Esophagus mucosa (tissue), 1 donor: Measurements from ENCODE around the gene CAMKV. TPM values are rescaled to one million over a fixed set of nuclear protein-coding genes. Genes with fewer than 3 reads are reported as not detected.

Experiments
- ATAC-seq: fragments of 200-7000 bp; cut with Tn5 transposase; one replicate; pipeline ENCODE4 v1.9.1; 2020
- total RNA-seq: library from RNA; stranded (reverse); gene quantifications from one replicate; pipeline ENCODE4 v1.2.4, GENCODE V29; 2023
- donor health status: DM: yes; HTN: yes; CAD: no.

CAMKV gene
- total RNA-seq, 1 donor from 2014 or later: not detected

DNA sequence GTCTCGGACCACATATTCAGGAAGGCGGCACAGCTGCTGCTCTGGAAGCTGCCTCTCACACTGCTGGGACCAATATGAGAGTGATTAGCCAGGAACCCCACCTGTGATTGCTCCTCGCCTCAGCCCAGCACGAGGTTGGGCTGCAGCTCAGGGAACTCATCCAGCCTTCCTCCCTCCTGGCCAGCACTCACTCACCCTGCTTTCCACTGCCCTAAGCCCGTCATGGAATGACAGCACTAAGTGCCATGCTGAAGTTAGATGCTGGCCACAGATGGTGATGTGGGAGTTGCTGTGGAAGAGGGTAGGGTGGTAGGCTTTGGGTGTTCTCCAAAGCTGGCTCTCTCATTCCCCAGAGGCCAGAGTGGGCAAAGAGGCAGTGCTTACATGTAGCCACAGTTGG, 26.6 kb upstream of the CAMKV start:
- ATAC-seq: no peak

DNA sequence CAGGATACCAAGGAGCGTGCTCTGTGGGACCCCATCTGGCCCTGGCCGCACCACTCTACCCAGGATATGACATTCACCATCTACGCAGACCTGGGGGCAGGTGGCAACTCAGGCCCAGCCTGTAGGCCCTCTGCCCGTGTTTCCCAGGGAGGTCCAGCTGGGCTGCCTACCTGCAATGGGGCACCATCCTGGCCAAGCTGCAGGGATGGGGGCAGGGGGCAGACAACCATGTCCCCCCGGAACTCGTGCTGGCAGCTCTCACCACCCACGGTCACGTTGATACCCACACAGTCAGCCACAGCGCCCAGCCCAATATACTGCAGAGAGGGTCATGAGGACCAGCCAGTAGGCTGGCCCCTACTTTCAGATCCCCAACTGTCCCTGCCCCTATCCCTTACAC, 26.1 kb upstream of the CAMKV start:
- no peak for ATAC-seq

DNA sequence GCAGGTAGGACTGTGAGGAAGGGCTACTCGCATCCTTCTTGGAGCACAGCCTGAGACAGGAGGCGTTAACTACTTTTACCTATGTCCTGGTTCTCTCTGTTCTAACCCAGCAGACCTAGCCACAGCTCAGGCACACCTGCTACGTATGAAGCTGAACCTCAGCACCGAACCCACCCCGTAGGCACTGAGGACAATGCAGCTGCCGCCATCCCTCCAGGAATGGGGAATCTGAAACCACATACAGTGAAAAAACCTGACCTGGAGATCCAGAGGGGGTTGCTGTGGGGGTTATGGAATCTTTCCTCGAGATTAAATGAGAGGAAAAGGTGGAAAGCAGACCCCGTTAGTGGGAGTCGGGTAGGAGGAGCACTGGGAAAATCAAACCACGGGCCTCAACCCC, 19.6 kb upstream of the CAMKV start:
- ATAC-seq: no peak

DNA sequence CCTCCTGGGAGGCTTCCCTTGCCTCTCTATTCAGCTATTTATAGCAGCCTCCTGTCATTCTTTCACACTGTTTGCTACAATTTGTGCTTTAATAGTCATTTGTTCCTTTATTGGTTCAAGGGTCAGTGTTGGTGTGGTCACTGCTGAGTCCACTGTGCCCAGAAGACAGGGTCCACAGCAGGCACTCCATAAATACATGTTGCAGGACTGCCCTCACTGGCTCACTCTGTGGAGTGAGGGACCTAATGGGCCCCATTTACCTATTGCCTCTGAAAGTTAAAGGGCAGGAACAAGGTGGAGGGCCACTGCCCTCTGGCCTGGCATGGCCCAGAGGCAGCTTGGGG, 17.2 kb upstream of the CAMKV start:
- no peak for ATAC-seq

DNA sequence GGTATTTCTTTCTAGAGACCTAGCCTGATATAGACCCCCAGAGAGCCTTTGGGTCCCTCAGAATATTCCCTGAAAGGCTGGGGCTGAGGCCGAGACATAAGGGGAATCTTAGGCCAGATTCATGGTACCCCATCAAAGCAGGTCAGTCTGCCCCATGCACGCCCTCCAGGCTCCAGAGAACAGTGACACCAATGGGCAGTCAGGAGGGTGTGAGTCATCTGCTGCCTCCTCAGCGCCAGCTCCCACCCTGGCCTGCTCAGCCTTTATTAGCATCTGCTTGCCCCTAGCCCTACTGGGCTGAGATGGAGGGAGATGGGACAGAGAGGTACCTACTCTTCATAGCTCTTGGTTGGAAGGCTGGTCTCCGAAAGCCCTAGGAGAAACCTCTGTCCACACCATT, 14.3 kb upstream of the CAMKV start:
- no peak for ATAC-seq

DNA sequence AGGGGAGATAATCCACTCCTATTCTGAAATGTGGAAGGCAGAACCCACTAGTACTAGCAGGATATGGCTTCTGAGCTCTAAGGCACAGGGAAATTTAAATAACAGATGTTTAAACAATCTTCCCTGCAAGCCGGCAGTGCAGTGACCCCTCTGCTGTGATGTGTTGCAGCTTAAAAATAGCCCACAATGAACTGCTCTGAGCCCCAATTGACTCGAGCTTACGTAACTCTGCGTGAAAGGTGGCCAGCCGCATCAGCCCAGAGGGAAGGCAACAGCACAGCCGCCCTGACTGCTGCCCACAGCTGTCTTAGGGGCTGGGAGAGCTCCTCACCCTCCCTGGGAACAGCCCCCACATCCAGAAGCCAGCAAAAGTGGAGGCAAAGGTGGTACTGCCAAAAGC, 12.5 kb upstream of the CAMKV start:
- ATAC-seq: no peak

DNA sequence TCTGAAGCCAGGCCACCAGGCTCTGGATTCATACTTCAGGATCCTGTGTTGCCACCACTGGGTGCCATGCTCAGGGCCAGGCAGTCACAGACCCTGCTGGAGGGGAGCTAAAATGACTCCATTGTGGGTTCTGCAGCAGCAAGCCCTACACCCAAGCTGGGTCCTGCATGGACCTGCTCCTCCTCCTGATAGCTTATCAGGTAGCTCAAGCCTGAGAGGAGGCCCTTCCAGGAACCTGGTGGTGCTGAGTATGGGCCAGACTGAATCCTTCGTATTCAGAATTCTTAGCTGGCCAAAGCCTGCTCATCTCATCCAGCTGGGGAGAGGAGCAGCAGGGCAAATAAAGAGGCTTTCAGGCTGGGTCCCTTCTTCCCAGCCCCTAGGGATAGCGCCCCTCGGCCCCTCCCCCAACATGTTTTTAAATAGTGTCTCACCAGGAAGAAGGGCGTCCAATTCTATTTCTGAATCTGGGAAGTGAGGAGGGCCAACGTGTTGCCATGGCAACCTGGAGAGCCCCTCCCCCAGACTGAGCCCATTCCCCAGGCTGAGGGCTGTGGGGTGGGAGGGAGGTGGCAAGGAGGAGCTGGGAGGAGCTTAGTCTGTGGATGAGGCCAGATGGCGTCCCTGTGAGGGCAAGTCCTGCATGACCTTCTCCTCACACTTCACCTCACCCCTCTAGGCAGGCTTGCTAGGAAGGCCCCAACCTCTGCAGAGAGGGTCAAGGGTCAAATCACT, 11.0 kb upstream of the CAMKV start:
- no peak for ATAC-seq

DNA sequence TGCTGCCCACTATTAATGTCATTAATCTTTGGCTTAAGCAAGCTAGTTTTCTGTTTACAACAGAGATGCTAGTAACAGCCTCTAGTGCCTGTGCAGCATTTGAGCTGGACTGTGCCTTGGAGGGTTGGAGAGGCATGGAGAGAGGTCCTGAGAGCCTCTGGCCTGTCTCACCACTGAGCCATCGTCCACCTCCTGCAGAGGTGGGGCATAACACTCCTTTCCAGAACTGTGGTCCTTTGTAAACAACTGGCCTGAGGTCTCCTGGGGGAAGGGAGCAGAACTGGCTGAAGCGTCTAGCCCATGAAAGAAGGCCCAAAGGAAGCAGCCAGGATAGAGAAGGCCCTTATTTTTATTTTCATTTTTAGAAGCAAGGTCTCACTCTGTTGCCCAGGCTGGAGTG, 10.0 kb upstream of the CAMKV start:
- ATAC-seq: no peak

DNA sequence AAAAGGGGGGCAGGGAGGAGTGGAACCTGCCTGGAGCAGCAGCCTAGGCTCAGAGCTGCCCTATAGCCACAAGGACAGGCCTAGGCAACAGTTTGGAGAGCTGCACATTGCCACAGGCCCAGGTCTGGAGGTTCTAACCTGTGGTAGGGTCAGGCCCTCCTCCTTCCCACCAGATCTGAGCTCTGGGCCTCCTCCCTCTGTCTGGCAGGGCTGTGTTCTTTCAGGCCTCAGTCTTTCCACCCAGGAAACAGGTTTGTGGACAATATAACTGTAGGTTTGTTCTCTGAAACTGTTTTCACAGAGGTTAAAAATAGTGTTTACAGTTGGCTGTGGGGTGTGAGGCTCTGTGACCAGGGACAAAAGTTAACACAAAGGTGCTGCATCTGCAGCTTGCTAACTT, 9.0 kb upstream of the CAMKV start:
- no peak for ATAC-seq

DNA sequence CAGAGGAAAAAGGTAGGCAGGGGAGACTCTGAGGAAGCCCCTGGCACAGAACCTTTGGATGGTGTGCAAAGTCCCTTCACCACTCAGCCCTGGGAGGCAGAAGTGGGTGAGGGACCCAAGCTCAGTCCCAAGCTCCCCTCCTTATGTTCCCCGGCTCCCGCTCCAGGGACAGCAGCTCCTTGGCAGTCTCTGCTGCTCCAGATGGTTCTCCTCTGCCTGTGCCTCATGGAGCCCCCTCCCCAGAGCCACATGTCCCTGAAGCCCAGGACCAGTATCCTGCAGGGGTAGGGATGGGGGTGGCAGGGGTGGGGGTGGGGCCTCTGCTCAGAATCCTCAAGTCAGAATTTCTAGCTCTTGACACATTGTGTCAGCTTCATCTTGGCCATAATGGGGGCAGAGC, 8.0 kb upstream of the CAMKV start:
- no peak for ATAC-seq

DNA sequence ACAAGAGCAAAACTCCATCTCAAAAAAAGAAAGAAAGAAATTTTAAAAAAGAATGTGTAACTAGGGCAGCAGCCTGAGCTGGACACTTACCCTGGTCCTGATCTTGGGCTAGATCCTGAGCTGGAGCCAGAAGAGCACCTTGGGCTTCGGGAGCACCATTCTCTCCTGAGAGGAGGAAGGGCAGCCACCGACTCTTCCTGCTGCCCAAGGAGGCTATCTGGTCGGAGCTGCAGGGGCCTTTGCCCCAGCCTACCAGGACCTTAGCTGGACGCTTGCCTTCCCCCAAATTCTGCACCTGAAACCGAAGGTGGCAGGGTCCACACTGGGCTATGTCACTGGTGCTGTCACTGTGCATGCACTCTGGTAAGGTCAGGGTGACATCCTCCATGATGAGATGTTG, 6.9 kb upstream of the CAMKV start:
- no peak for ATAC-seq

DNA sequence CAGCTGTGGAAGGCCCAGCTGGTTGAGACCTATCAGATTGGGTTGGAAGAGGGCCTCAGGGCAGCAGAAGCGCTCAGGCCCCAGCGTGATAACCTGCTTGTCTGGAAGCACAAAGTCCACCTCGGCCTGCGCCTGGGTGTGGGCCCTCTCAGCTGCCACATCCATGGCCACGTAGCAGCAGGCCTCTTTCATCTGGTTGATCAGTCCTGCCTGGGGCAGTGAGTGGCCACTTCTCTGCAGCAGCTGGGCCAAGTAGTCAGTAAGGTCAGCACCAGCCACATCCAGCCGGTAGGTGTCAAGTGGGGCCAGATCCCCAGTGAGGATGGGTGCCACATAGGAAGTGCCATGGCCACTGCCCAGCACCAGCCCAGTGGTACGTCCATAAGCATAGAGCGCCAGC, 3.9 kb upstream of the CAMKV start:
- ATAC-seq: no peak

DNA sequence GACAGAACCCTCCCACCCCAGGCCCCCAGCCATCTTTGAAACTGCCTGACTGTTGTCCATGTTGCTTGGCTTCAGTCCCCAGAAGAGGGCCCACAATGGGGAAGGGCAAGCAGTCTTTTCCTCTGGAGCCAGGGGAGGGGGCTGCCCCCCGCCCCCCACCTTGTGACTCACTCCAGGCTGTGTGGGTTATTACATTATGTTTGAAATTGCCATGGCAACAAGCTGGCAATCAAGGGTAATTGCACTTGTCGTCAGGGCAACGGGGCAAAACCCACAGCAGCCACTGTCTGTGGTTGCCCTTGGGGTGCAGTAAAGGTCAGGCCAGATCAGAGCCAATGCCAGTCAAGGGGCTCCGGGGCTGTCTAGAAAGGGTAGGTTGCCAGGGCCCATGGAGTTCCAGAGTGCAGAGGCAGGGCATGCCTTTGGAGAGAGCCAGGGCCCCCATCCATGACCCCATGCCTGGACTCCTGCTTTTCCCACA, 3.1 kb upstream of the CAMKV start:
- no peak for ATAC-seq

DNA sequence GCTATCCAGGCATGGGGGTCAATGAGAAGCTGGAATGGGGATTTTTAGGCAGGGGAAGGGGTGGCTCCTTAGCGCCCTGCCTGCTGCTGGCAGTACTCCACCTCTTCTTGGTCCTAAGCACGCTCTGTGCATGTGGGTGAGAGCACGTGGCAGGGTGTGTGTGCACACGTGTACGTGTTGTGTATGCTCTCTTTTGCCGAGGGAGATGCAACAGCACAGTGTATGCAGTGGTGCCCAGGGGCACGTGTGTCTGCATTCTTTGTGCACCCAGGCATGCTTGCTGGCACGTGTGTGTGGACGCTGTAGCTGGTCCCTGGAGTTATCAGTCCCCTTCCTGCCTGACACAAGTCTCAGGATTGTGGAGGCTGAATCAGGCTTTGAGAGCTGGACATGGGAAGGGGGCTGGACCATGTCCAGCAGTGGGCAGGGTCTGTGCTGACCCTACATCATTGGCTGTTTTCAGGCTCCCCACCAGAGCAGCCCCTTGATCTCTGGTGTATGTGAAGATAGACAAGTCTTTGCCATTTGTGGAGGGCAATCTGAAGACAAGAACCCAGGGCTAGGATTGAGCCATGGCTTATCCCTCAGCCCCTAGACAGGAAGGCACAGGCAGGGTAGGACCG, 1.9 kb upstream of the CAMKV start:
- ATAC-seq: no peak

DNA sequence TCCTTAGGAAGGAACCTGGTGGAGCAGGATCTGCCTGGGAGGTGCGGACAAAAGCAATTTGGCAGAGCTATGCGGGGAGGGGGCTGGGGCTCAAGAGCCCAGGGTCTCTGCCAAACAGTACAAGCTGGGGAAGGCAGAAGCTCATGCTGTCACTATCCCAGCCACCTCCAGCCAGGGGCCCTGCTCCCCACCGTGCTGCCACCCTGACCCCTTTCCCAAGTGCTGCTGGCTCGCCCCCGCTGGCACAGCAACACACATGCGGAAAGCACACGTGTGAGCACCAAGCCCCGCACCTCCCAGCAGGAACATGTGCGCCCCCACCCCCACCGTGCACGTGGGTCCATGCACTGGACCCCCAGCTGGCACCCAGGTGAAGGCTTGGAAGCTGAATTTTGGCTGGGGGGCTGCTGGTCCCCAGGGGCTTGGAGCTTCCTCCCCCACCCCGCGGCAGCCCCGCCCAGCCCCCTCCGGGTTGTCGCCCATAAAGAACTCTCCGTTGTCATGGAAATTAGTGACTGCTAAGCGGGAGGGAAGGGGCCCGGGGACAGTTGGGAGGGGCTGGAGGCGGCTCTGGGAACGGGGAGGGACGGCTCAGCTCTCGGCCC, 742 bp downstream of the CAMKV start:
- ATAC-seq: no peak

DNA sequence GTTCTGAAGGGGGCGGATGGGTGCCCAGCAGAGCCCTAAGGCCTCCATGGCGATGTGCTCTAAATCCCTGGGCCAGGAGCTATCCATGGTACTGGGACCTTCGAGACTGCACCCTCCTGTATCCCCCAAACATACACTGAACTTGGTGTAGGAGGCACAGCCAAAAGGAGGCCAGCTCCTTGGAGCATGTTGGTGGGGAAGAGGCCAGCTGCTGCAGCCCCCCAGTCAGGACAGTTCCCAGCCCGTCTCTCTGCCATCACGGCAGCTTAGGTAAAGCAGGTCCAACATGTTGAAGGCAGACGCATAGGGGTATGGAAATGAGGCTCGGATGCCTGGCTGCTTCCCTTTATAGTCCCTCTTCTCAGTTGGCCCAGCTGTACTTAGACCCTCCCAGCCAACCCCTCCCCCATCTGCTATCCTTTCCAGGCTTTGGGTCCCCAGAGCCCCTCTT, 1.8 kb downstream of the CAMKV start:
- ATAC-seq: peak; percentile 29

DNA sequence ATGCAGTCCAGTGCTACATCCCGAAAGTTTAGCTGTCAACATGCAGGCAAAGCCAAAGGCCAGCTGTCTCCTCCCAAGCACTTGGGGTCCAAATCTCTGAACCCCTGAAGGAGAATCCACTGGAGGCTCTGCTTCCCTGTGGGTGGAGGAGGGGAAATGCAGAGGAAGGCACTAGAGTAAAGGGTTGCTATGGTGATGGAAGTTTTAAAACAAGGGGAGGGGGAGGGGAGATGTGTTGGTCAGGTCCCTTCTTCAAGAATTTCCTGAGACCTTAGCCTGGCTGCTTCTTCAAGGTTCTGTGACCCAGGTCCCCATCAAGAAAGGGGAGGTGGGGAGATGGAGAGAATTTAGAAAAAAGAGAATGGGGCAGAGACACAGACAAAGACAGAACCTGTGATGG, 2.3 kb downstream of the CAMKV start:
- no peak for ATAC-seq

DNA sequence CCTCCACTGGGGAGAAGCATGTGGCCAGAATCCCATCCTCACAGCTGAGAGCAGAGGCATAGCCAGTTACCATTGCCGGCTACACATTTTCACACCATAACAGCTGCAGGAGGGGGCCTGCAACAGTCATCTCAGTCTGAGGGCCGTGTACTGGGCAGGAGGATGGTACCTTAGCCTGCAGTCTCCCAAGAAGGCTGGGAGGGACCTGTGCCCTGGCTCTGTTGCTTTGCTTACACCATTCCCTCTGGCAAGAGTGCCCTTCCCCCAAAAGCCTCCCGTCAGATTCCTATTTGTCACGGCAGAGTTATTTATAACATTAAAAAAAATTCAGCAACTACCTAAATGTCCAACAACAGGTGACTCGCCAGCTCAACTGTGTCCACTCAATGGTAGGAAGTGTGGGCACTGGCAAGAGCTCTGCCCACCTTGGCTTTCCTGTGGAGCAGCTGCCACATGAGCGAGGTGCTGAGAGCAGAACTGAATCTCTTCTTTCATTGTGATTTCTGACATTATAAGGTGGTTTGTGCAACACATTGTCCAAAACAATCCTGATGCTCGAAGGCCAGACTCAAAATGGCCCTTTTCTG, 4.4 kb downstream of the CAMKV start:
- no peak for ATAC-seq

DNA sequence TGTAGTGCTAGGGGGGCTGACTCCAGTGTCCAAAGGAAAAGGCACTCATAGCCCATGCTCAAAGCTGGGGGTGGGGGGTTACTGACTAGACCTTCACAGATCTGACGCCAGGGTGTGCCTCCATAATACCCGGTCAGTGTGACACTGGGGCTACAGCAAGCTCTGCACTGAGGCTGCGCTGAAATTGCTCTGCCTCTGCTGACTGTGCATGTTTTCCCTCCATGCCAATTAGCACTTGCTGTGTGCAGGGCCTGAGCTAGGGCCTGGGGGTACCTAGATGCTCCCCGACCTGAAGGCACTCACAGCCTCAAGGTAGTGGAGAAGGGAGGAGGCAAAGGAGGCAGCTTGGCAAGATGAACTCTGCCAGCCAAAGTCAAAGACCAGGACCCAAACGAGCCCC, 5.2 kb downstream of the CAMKV start:
- no peak for ATAC-seq

DNA sequence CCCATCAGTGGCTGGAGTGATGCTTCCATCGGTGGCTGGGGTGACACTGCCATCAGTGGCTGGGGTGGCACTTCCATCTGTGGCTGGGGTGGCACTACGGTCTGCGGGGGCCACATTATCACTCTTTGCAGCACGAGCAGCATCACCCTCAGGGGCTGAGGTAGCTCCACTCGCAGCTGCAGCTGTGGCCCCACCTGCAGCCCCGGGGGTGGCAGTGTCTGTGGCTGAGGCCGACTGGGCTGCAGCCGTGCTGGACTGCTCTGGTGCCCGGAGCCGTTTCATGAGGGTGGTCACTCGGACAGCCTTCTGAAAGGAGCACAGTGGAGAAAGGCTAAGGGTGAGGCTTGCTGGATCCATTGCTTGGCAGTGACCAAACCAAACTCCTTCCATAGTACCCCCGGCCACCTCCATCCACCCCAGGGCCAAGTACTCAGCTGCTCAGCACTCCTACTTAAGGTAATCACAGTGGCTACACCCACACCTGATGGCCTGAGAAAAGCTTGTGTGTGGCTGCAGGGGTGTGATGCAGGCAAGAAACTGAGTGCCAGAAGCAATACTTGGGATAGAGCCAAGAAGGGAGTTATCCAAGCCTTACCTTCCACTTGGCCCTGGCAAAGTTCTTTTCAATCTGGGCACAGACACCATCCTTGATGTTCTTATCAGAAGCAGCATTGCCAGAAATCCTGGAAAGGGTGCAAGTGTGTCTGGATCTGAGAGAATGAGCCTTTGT, 10.0 kb downstream of the CAMKV start:
- ATAC-seq: no peak

DNA sequence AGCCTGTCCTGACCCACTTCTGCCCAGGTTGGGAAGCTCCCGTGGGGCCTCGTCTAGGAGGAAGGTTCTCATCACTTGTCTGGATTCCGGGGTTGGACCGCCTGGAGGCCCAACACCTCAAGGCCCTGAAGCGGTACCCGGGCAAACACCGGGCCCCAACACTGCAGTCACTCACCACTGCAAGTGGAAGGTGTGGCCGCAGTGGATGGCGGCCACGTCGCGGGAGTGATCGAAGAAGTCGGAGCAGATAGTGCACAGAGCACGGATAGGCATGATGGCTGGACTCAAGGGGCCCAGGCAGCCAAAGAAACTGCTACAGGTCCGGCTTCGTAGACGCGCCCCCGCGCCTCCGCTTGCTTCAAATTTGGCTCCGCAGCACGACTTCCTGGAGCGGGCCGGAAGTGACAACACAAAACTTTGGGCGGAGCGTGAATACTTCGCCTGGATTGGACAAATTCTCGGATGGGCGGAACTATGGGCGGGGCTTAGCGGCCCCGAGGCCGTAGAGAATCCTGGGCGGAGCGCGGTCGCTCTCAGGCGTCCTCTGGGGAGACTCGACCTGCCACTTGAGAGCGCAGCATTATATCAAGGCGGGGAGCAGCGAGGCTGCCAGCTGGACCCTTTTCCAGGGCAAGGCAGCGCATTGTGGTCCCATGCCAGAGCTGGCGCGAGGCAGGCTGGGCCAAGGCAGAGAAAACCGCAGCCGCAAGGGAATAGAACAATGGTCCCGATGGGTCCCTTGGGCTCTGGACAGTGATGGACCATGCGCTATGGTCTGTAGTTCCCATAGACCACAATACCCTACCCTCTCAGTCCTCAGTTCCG, 13.3 kb downstream of the CAMKV start, which contains the start of gene TRAIP:
TSS of gene TRAIP (minus strand) at position 384 of the 825 bp plus-strand sequence. CDS start at position 273, 111 bp downstream.
- ATAC-seq: peak; percentile 99

DNA sequence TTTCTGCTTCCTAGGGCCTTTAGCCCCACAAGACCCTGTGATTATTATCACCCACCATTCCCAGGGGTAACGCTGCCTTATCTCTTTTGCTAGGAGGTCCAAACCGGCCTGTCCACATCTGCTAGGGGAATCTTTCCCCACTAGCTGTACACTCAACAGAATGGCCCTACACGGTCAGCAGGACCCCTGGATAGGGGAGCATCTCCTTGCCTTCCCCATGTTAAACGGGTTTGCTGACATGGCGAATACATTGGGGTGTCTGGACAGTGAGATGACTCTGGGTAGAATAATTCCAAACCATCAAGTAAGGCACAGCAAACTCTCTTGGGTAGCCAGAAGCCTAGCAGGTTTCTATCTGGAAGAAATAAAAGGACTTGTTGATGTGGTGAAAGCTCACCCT, 14.0 kb downstream of the CAMKV start:
- no peak for ATAC-seq
